ENCODE results near the gene TNS3. TPM values are rescaled to one million over a fixed set of nuclear protein-coding genes. Genes with fewer than 3 reads are reported as not detected.

The TNS3 gene
- total RNA-seq, 1 experiment from 2014 or later = 533 TPM

GRCh38 chr7:47611045-47611511, 29.2 kb upstream of the TNS3 start:
- Histone ChIP-seq H3K4me3 (ENCODE audit: low read depth in 2 of 2, low read length in 2 of 2) (peak overlapping the region in 1 of 2 experiments; percentile 4; a peak in 1 of 4 replicates), H3K27me3 (ENCODE audit: control insufficient read depth, insufficient read depth, low read length) (no peaks in the 10 kb centered on the region), H3K27ac (ENCODE audit: low read length) (peak overlapping the region; percentile 100), H3K9me3 (ENCODE audit: control insufficient read depth, insufficient read depth, low read depth, low read length) (no peaks in the 10 kb centered on the region), H3K36me3 (ENCODE audit: control insufficient read depth, insufficient read depth, low read length) (no peaks in the 10 kb centered on the region), H3K4me1 (ENCODE audit: control insufficient read depth, insufficient read depth, low read length) (peaks cover 52% of the 10 kb centered on the region)
- ChIA-PET CTCF (interaction anchor here (0.5 to 1.5 kb wide), 3 partner anchors 16 to 152 kb away, joined by 3 to 8 read pairs (median 3); no protein-coding TSS in a partner anchor), POLR2A (interaction anchor here (1.0 to 1.9 kb wide), 4 partner anchors 9 to 35 kb away, joined by 3 to 9 read pairs (median 5); partner anchors contain the start of gene TNS3)
- BruUV-seq (replicated peaks) = no TSS peak
- in situ Hi-C loops (cut with HindIII; ENCODE audit: low pct_unique_long_range_greater_than_20kb, low sequenced_read_pairs) (no loop called here), intact Hi-C loops (cut with micrococcal nuclease; ENCODE audit: unreplicated experiment) (no loop called here)
- DNase-seq (ENCODE audit: low read depth, low spot score) (no peak), ATAC-seq (peak; percentile 52)
- TF ChIP-seq POLR2AphosphoS5 (IDR thresholded peaks at IDR 0.05; ENCODE audit: low read depth, low read length) = no peak
- TF ChIP-seq, protein P1, sequence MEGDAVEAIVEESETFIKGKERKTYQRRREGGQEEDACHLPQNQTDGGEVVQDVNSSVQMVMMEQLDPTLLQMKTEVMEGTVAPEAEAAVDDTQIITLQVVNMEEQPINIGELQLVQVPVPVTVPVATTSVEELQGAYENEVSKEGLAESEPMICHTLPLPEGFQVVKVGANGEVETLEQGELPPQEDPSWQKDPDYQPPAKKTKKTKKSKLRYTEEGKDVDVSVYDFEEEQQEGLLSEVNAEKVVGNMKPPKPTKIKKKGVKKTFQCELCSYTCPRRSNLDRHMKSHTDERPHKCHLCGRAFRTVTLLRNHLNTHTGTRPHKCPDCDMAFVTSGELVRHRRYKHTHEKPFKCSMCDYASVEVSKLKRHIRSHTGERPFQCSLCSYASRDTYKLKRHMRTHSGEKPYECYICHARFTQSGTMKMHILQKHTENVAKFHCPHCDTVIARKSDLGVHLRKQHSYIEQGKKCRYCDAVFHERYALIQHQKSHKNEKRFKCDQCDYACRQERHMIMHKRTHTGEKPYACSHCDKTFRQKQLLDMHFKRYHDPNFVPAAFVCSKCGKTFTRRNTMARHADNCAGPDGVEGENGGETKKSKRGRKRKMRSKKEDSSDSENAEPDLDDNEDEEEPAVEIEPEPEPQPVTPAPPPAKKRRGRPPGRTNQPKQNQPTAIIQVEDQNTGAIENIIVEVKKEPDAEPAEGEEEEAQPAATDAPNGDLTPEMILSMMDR (IDR thresholded peaks at IDR 0.05) = no peak
- no peak for TF ChIP-seq SIN3A (IDR thresholded peaks at IDR 0.05; ENCODE audit: borderline replicate concordance, insufficient read depth, low read depth, low read length)
- TF ChIP-seq TCF7L2 (IDR thresholded peaks at IDR 0.05; ENCODE audit: low read depth, low read length) = peak; percentile 85
- no peak for TF ChIP-seq REST (IDR thresholded peaks at IDR 0.05; ENCODE audit: insufficient read depth in 1 of 2, low read depth in 2 of 2, low read length in 1 of 2)

- peak overlapping the region in 1 of 2 experiments; percentile 4; a peak in 1 of 4 replicates for H3K4me3 ChIP-seq (ENCODE audit: low read depth in 2 of 2, low read length in 2 of 2)
- H3K9me3 ChIP-seq (ENCODE audit: control insufficient read depth, insufficient read depth, low read depth, low read length) = no peaks in the 10 kb centered on the region
- ATAC-seq (peak; percentile 73), DNase-seq (ENCODE audit: low read depth, low spot score) (no peak)
- H3K27ac ChIP-seq (ENCODE audit: low read length) = peak overlapping the region; percentile 100
- H3K36me3 ChIP-seq (ENCODE audit: control insufficient read depth, insufficient read depth, low read length) = no peaks in the 10 kb centered on the region
- CTCF ChIA-PET = interaction anchor here (0.5 to 1.5 kb wide), 6 partner anchors 17 to 875 kb away, joined by 3 to 8 read pairs (median 3); no protein-coding TSS in a partner anchor
- BruUV-seq (replicated peaks) = no TSS peak
- TF ChIP-seq, protein P1 (IDR thresholded peaks at IDR 0.05) = no peak
- TF ChIP-seq SIN3A (IDR thresholded peaks at IDR 0.05; ENCODE audit: borderline replicate concordance, insufficient read depth, low read depth, low read length) = no peak
- no peak for TF ChIP-seq TCF7L2 (IDR thresholded peaks at IDR 0.05; ENCODE audit: low read depth, low read length)
- no peak; the same call in 1 of the 2 replicates for TF ChIP-seq POLR2AphosphoS5 (IDR thresholded peaks at IDR 0.05; ENCODE audit: low read depth, low read length)
- TF ChIP-seq REST (IDR thresholded peaks at IDR 0.05; ENCODE audit: insufficient read depth in 1 of 2, low read depth in 2 of 2, low read length in 1 of 2) = no peak
- intact Hi-C loops (cut with micrococcal nuclease; ENCODE audit: unreplicated experiment) = no loop called here
- POLR2A ChIA-PET = interaction anchor here (0.5 to 1.9 kb wide), 5 partner anchors 9 to 46 kb away, joined by 3 to 9 read pairs (median 5); partner anchors contain the start of gene TNS3
- peaks cover 57% of the 10 kb centered on the region for H3K4me1 ChIP-seq (ENCODE audit: control insufficient read depth, insufficient read depth, low read length)
- H3K27me3 ChIP-seq (ENCODE audit: control insufficient read depth, insufficient read depth, low read length) = no peaks in the 10 kb centered on the region
- in situ Hi-C loops (cut with HindIII; ENCODE audit: low pct_unique_long_range_greater_than_20kb, low sequenced_read_pairs) = no loop called here
Measured at GRCh38 chr7:47610506-47611044, 28.7 kb upstream of the TNS3 start.
